ENCODE results near the gene ARSG.

GRCh38 chr17:68397108-68397536 lies 105.8 kb downstream of the ARSG start:
- TF ChIP-seq CTCF (CRISPR knock-in tag; IDR thresholded peaks at IDR 0.05) (no peak), ZNF276 (CRISPR knock-in tag; IDR thresholded peaks at IDR 0.05; ENCODE audit: low read depth) (no peak), EP300 (IDR thresholded peaks at IDR 0.05; ENCODE audit: low read depth in 2 of 2, low read length in 2 of 2) (no peak), EP300 (CRISPR knock-in tag; IDR thresholded peaks at IDR 0.05; ENCODE audit: borderline replicate concordance) (no peak), REL (CRISPR knock-in tag; conservative IDR thresholded peaks at IDR 0.05) (no peak), SIN3A (IDR thresholded peaks at IDR 0.05; ENCODE audit: borderline replicate concordance, low read depth, low read length) (no peak)
